Measurements from ENCODE around the gene MBP.

GRCh38 chr18:76972241-76972640 lies 160.3 kb downstream of the MBP start:
- TF ChIP-seq CTCF (conservative IDR thresholded peaks at IDR 0.05 in 1 of 2, IDR thresholded peaks at IDR 0.05 in 1 of 2; ENCODE audit: low read depth in 1 of 2, low read length in 2 of 2) (no peak), EZH2 (IDR thresholded peaks at IDR 0.05; ENCODE audit: low read length, missing control alignments) (no peak)
